ENCODE results near the gene RPTOR.

The RPTOR gene

GRCh38 chr17:80819422-80820164 is 275.0 kb downstream of the RPTOR start:
- Histone ChIP-seq H3K4me2 (ENCODE audit: low read length) (peak overlapping the region; percentile 21; the same call in 1 of the 2 replicates), H3K27me3 (ENCODE audit: low read depth, low read length) (no peaks in the 10 kb centered on the region), H4K20me1 (ENCODE audit: insufficient read depth, low read length) (peaks cover 5% of the 10 kb centered on the region; the same call in 1 of the 2 replicates), H3K79me2 (ENCODE audit: low read length) (no peaks in the 10 kb centered on the region), H3K36me3 (replicated peaks; ENCODE audit: low read depth, low read length) (peaks cover 2% of the 10 kb centered on the region), H3K9ac (ENCODE audit: low read length) (no peak overlapping the region), H2AFZ (ENCODE audit: low read depth, low read length) (no peak overlapping the region), H3K4me3 (ENCODE audit: low read length) (no peak overlapping the region), H3K4me1 (ENCODE audit: low read length) (peaks cover 14% of the 10 kb centered on the region), H3K9me3 (ENCODE audit: insufficient read depth, low read length) (no peaks in the 10 kb centered on the region), H3K27ac (ENCODE audit: low read length) (no peak overlapping the region)
- TF ChIP-seq, protein P1, sequence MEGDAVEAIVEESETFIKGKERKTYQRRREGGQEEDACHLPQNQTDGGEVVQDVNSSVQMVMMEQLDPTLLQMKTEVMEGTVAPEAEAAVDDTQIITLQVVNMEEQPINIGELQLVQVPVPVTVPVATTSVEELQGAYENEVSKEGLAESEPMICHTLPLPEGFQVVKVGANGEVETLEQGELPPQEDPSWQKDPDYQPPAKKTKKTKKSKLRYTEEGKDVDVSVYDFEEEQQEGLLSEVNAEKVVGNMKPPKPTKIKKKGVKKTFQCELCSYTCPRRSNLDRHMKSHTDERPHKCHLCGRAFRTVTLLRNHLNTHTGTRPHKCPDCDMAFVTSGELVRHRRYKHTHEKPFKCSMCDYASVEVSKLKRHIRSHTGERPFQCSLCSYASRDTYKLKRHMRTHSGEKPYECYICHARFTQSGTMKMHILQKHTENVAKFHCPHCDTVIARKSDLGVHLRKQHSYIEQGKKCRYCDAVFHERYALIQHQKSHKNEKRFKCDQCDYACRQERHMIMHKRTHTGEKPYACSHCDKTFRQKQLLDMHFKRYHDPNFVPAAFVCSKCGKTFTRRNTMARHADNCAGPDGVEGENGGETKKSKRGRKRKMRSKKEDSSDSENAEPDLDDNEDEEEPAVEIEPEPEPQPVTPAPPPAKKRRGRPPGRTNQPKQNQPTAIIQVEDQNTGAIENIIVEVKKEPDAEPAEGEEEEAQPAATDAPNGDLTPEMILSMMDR (IDR thresholded peaks at IDR 0.05; ENCODE audit: low read depth, low read length) = no peak
- TF ChIP-seq EZH2phosphoT487 (IDR thresholded peaks at IDR 0.05; ENCODE audit: low read depth) = no peak

- Histone ChIP-seq H3K4me2 (ENCODE audit: low read length) (no peak overlapping the region), H4K20me1 (ENCODE audit: insufficient read depth, low read length) (peaks cover 5% of the 10 kb centered on the region; the same call in 1 of the 2 replicates)
- TF ChIP-seq EZH2phosphoT487 (IDR thresholded peaks at IDR 0.05; ENCODE audit: low read depth) = no peak
- TF ChIP-seq, protein P1 (IDR thresholded peaks at IDR 0.05; ENCODE audit: low read depth, low read length) = no peak
Measured at GRCh38 chr17:80820331-80820730, 275.7 kb downstream of the RPTOR start.

GRCh38 chr17:80821546-80821945 is 276.9 kb downstream of the RPTOR start:
- Histone ChIP-seq H3K4me3 (ENCODE audit: low read length) (no peak overlapping the region), H3K9me3 (ENCODE audit: insufficient read depth, low read length) (no peaks in the 10 kb centered on the region), H3K36me3 (replicated peaks; ENCODE audit: low read depth, low read length) (peaks cover 2% of the 10 kb centered on the region), H4K20me1 (ENCODE audit: insufficient read depth, low read length) (peaks cover 5% of the 10 kb centered on the region; the same call in 1 of the 2 replicates), H3K79me2 (ENCODE audit: low read length) (no peaks in the 10 kb centered on the region), H3K27ac (ENCODE audit: low read length) (no peak overlapping the region), H3K27me3 (ENCODE audit: low read depth, low read length) (no peaks in the 10 kb centered on the region), H3K4me1 (ENCODE audit: low read length) (peaks cover 11% of the 10 kb centered on the region), H3K9ac (ENCODE audit: low read length) (no peak overlapping the region), H2AFZ (ENCODE audit: low read depth, low read length) (no peak overlapping the region), H3K4me2 (ENCODE audit: low read length) (no peak overlapping the region)
- TF ChIP-seq, protein P1 (IDR thresholded peaks at IDR 0.05; ENCODE audit: low read depth, low read length) = no peak
- TF ChIP-seq EZH2phosphoT487 (IDR thresholded peaks at IDR 0.05; ENCODE audit: low read depth) = no peak

More at GRCh38 chr17:80820331-80820730, 275.7 kb downstream of the RPTOR start:
- Histone ChIP-seq H3K4me1 (ENCODE audit: low read length) (peaks cover 11% of the 10 kb centered on the region), H3K27ac (ENCODE audit: low read length) (no peak overlapping the region), H3K9ac (ENCODE audit: low read length) (no peak overlapping the region), H3K4me3 (ENCODE audit: low read length) (no peak overlapping the region), H3K27me3 (ENCODE audit: low read depth, low read length) (no peaks in the 10 kb centered on the region), H2AFZ (ENCODE audit: low read depth, low read length) (no peak overlapping the region), H3K79me2 (ENCODE audit: low read length) (no peaks in the 10 kb centered on the region), H3K9me3 (ENCODE audit: insufficient read depth, low read length) (no peaks in the 10 kb centered on the region), H3K36me3 (replicated peaks; ENCODE audit: low read depth, low read length) (peaks cover 2% of the 10 kb centered on the region)

- peaks cover 5% of the 10 kb centered on the region; the same call in 1 of the 2 replicates for H4K20me1 ChIP-seq (ENCODE audit: insufficient read depth, low read length)
- TF ChIP-seq, protein P1 (IDR thresholded peaks at IDR 0.05; ENCODE audit: low read depth, low read length) = no peak
- TF ChIP-seq EZH2phosphoT487 (IDR thresholded peaks at IDR 0.05; ENCODE audit: low read depth) = no peak
- no peak overlapping the region for H2AFZ ChIP-seq (ENCODE audit: low read depth, low read length)
- H3K4me2 ChIP-seq (ENCODE audit: low read length) = no peak overlapping the region
- no peaks in the 10 kb centered on the region for H3K27me3 ChIP-seq (ENCODE audit: low read depth, low read length)
- no peak overlapping the region for H3K9ac ChIP-seq (ENCODE audit: low read length)
- H3K4me1 ChIP-seq (ENCODE audit: low read length) = peaks cover 11% of the 10 kb centered on the region
- H3K79me2 ChIP-seq (ENCODE audit: low read length) = no peaks in the 10 kb centered on the region
- no peak overlapping the region for H3K4me3 ChIP-seq (ENCODE audit: low read length)
- peaks cover 2% of the 10 kb centered on the region for H3K36me3 ChIP-seq (replicated peaks; ENCODE audit: low read depth, low read length)
- no peaks in the 10 kb centered on the region for H3K9me3 ChIP-seq (ENCODE audit: insufficient read depth, low read length)
- H3K27ac ChIP-seq (ENCODE audit: low read length) = no peak overlapping the region
Measured at GRCh38 chr17:80822021-80822699, 277.5 kb downstream of the RPTOR start.
